SK-N-MC (cell line): Measurements from ENCODE around the gene BIRC7.

Source experiments
- DNase-seq: peaks from one replicate; pipeline ENCODE4 v3.0.0-alpha.2; 2011; ENCODE audit warnings: low read depth, low spot score
- H3K27ac ChIP-seq: fragments of 200-600 bp; sonication (generic); 2 replicates; pipeline ENCODE4 v1.5.1; 2016; ENCODE audit warnings: mixed run types
- H3K36me3 ChIP-seq: fragments of 200-600 bp; sonication (generic); 2 replicates; pipeline ENCODE4 v1.6.1; 2017; ENCODE audit warnings: antibody characterized with exemption, low read length, mixed read lengths; ENCODE audit not compliant: insufficient read depth
- H3K4me3 ChIP-seq: fragments of 200-600 bp; sonication (generic); 2 replicates; pipeline ENCODE4 v1.5.1; 2016
- H3K9ac ChIP-seq: fragments of 200-600 bp; sonication (generic); 2 replicates; pipeline ENCODE4 v1.8.0; 2017; ENCODE audit warnings: mixed run types, mixed read lengths; ENCODE audit not compliant: insufficient read length
- H3K9me3 ChIP-seq: fragments of 200-600 bp; sonication (generic); 2 replicates; pipeline ENCODE4 v1.6.1; 2017; ENCODE audit warnings: low read depth, mild to moderate bottlenecking, antibody characterized with exemption, low read length, moderate library complexity, mixed read lengths
- EZH2 ChIP-seq: fragments of 200-600 bp; sonication (generic); IDR thresholded peaks from one replicate; pipeline ENCODE4 v1.6.1; 2017; ENCODE audit warnings: antibody characterized with exemption
- FOXP2 ChIP-seq: optimal IDR thresholded peaks from 2 replicates; pipeline ENCODE3; 2011; ENCODE audit warnings: mild to moderate bottlenecking, moderate library complexity; ENCODE audit not compliant: insufficient read depth; ENCODE audit errors: extremely low read length, control extremely low read depth
- POLR2AphosphoS5 ChIP-seq: IDR thresholded peaks from 2 replicates; pipeline ENCODE4 v1.6.1; 2012; ENCODE audit warnings: mild to moderate bottlenecking, low read depth, low read length, borderline replicate concordance

BIRC7 gene

DNA sequence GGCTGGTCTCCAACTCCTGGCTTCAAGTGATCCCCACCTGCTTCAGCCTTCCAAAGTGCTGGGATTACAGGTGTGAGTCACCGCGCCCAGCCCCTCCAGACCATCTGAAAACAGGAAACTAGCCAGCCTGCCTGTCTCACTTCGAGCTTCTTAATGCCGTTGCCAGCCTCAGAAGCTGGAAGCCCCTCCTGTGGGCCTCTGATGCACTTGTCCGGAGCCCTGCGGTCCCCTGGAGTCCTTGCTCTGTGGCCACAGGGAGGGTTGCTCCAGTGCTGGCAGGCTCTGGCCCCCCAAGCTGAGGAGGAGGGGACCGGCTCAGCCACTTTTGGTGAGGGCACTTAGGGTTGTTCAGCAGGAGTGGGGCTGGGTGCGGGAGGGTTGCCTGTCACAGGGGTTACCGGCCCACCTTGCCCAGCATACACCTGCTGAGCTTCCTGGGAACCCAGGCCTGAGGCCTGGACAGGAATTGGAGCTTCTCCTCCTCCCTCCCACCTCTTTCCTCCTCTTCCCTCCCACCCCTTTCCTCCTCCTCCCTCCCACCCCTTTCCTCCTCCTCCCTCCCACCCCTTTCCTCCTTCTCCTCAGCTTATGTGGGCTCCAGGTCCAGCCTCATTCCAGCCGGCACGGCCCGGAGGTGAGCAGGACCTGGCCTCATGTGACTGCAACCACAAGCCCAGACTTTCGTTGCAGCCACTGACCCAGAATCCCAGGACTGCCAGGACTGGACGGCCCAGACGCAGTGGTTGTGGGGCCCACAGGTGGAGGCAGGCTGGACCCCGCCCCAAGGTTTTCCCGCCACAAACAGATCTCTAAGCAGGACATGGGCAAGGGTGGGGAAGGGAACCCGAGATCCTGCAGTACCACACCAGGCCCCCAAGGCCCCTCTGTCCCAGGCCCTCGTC lies 9.4 kb upstream of the BIRC7 start:
- H3K4me3 ChIP-seq, result no peak overlapping the region
- DNase-seq, result no peak
- no peaks in the 10 kb centered on the region for H3K9me3 ChIP-seq
- H3K27ac ChIP-seq, result no peak overlapping the region
- H3K36me3 ChIP-seq, result no peaks in the 10 kb centered on the region
- TF ChIP-seq EZH2, result no peak
- no peak for TF ChIP-seq FOXP2
- TF ChIP-seq POLR2AphosphoS5, result no peak
- no peak overlapping the region for H3K9ac ChIP-seq

DNA sequence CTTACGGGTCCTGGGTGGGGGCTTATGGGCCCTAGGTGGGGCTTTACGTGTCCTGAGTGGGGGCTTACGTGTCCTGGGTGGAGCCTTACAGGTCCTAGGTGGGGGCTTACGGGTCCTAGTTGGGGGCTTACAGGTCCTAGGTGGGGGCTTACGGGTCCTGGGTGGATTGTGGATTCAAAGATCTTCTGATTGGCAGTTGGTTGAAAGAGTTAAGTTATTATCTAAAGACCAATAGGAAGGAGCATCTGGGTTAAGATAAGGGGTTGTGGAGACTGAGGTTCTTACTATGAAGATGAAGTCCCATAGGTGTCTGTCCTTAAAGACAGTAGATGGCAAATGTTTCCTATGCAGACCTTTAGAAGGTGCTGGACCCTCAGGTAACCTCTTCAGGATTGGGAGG lies 8.4 kb upstream of the BIRC7 start:
- no peak for TF ChIP-seq FOXP2
- no peak for TF ChIP-seq POLR2AphosphoS5
- no peak for TF ChIP-seq EZH2
- no peak overlapping the region for H3K9ac ChIP-seq
- no peak overlapping the region for H3K27ac ChIP-seq
- H3K36me3 ChIP-seq, result no peaks in the 10 kb centered on the region
- H3K4me3 ChIP-seq, result no peak overlapping the region
- H3K9me3 ChIP-seq, result no peaks in the 10 kb centered on the region
- no peak for DNase-seq

DNA sequence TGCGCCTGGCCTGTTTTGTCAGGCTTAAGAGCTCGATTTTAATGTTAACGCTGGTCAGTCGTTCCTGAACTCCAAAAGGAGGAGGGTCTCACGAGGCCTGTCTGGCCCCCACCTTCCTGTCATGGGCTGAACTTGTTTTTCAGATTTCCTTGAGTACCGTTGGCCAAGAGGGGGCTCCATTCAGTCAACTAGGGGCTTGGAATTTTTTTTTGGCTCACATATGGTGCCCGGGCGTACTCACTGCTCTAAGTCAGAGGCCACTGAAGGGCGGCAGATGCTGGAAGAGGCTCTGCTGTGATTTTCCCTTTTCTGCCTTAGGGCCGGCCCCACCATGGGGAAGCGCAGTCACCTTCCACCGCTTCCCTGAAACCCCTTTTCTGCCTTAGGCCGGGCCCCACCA lies 6.9 kb upstream of the BIRC7 start:
- TF ChIP-seq EZH2, result no peak
- TF ChIP-seq POLR2AphosphoS5, result no peak
- TF ChIP-seq FOXP2, result no peak
- Histone ChIP-seq H3K9ac (no peak overlapping the region), H3K36me3 (no peaks in the 10 kb centered on the region), H3K4me3 (no peak overlapping the region), H3K9me3 (no peaks in the 10 kb centered on the region), H3K27ac (no peak overlapping the region)
- DNase-seq, result no peak

DNA sequence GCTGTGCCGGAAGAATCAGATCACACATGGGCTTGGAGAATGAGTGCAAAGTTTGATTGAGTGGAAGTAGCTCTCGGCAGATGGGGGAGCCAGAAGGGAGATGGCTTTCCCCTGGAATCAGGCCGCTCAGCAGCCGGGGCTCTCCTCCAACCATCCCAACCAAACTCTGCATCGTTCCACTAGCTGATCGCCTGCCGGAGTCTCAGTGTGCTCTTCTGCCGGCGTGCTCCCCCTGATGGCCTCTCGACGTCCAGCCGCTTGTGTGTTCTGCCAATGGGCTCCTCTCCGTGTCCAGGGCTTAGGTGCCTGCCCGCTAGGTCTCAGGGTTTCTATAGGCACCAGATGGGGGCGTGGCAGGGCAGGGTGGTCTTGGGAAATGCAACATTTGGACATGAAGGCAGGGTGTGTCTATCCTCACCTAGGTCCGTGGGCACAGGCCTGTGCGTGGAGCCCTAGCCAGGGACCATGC lies 4.9 kb upstream of the BIRC7 start:
- H3K9me3 ChIP-seq, result no peaks in the 10 kb centered on the region
- no peak for DNase-seq
- TF ChIP-seq POLR2AphosphoS5 (no peak), EZH2 (no peak)
- no peak overlapping the region for H3K27ac ChIP-seq
- no peaks in the 10 kb centered on the region for H3K36me3 ChIP-seq
- H3K4me3 ChIP-seq, result no peak overlapping the region
- H3K9ac ChIP-seq, result no peak overlapping the region

DNA sequence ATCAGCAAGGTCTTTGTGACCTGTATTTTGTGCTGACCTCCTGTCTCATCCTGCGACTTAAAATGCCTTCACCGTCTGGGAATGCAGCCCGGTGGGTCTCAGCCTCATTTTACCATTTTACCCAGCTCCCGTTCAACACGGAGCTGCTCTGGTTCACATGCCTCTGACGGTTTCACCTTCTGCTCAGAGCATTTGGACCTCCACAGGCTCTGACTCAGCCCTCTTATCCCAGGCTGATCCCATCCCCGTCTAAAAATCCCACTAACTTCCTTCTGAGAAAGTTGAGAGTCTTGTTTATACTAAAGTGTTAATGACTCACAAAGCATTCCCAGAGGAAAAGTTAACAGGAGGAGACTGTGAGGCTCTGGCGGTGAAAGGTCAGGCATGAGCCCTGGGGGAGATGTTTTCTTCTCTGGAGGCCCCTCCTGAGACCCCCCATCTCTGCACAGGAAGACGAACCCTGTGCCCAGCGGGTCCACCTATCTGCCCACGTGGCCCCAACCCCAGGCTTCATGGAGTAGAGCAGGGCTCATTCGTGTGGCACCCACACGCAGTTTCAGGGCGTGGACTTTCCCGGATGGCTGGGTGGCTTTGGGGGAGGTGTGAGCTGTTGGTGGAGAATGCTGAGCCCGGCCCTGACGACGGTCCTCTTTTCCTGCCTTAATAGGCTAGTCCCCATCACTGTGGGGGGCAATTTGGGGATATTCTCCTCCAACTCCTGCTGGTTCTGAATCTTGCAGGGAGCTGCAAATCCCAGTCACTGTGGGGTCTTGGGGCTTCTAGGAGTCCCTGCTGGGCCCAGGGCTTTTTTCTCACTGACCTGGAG lies 3.3 kb upstream of the BIRC7 start:
- Histone ChIP-seq H3K27ac (no peak overlapping the region), H3K4me3 (no peak overlapping the region), H3K9me3 (no peaks in the 10 kb centered on the region), H3K9ac (no peak overlapping the region), H3K36me3 (no peaks in the 10 kb centered on the region)
- TF ChIP-seq EZH2, result no peak
- TF ChIP-seq FOXP2, result no peak
- TF ChIP-seq POLR2AphosphoS5, result no peak
- no peak for DNase-seq

DNA sequence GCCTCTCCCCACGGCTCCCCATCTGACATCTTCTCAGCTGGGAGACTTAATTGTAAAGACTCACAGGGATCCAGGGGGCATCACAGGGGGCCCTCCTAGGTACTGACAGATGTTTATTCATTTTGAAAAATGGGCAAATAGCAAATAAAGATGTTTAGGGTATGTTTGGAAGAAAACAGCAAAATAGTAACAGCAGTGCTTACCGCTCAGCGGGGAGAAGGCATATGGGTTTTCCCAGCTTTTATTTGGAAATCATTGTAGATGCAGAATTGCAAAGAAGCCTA lies 2.7 kb upstream of the BIRC7 start:
- Histone ChIP-seq H3K9ac (no peak overlapping the region), H3K4me3 (no peak overlapping the region), H3K9me3 (no peaks in the 10 kb centered on the region), H3K36me3 (no peaks in the 10 kb centered on the region), H3K27ac (no peak overlapping the region)
- DNase-seq, result no peak
- TF ChIP-seq POLR2AphosphoS5, result no peak
- no peak for TF ChIP-seq EZH2
- no peak for TF ChIP-seq FOXP2

DNA sequence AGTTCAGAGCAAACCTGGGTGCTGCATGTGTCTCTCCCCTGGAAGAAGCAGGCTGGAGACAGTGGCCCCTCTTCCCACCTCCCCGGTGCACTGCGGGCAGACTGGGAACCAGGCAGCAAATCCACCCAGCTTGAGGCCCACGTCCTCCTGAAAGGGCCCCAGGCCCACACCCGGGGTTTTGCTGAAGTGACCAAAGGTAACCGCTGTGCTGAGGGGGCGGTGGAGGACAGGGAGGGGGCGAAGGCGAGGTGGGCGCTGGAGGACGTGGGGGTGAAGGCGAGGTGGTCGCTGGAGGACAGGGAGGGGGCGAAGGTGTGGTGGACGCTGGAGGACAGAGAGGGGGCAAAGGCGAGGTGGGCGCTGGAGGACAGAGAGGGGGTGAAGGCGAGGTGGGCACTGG lies 1.8 kb upstream of the BIRC7 start:
- no peak for TF ChIP-seq FOXP2
- TF ChIP-seq EZH2, result no peak
- no peak for TF ChIP-seq POLR2AphosphoS5
- no peaks in the 10 kb centered on the region for H3K9me3 ChIP-seq
- DNase-seq, result no peak
- H3K36me3 ChIP-seq, result no peaks in the 10 kb centered on the region
- no peak overlapping the region for H3K27ac ChIP-seq
- H3K9ac ChIP-seq, result no peak overlapping the region
- no peak overlapping the region for H3K4me3 ChIP-seq

DNA sequence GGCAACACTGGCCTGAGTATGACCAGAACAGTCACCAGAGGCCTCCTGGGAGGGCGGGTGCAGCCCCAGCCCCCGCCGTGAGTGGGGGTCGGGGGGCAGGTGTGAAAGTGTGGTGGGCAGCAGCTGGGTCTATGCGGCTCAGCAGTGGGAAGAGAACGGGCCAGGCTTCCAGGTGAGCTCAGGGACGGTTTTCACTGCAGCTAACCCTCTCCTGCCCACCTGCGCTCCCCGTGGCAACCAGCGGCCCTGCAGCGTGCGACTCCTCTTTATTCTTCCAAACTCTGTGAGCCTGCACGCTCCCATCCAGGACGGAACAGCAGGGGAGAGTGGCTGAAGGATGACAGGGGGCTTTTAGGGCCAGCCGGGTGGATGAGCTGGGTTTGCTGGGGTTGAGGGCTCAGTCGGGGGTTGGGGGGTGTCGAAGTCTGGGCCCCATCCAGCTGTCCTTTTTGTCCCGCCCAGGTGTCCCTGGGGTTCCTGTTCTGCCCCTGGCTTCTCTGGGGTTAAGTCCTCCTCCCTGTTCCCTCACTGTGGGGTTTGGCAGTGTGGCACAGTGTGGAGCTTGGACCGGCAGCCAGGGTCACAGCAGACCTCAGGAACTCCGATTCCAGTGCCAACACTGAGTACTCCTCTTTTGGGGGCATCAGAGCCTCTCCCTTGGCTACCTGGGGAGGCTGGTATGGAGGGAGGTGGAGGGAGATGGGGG lies 859 bp upstream of the BIRC7 start:
- TF ChIP-seq FOXP2 (no peak), POLR2AphosphoS5 (no peak), EZH2 (no peak)
- Histone ChIP-seq H3K27ac (no peak overlapping the region), H3K4me3 (no peak overlapping the region), H3K9ac (no peak overlapping the region), H3K9me3 (no peaks in the 10 kb centered on the region), H3K36me3 (no peaks in the 10 kb centered on the region)
- no peak for DNase-seq
